Pancreas (tissue), 10 donors: ENCODE data around the gene GMDS. TPM values are rescaled to one million over a fixed set of nuclear protein-coding genes. Genes with fewer than 3 reads are reported as not detected.

ENCODE experiments used
- ATAC-seq, 4 donors: fragments of 200-7000 bp; cut with Tn5 transposase; one replicate each; pipeline versions ENCODE4 v1.8.0 to v1.9.1; 2020; ENCODE audit warnings: mild to moderate bottlenecking in 4 of 4, moderate library complexity in 4 of 4
- DNase-seq, 6 donors: peaks; one replicate each; pipeline ENCODE4 v3.0.0-alpha.2; 2020
- FAIRE-seq: peaks from 2 replicates; lab custom pipeline; 2012; peaks lifted over from hg19 to GRCh38; lab: Jason Lieb, UNC
- H3K27ac ChIP-seq, 4 donors: fragments of 200-600 bp; sonication (generic); 1 replicate in 3 of 4; 2 replicates in 1 of 4; pipeline versions ENCODE4 v1.5.0 to v1.8.0; 2020
- H3K27me3 ChIP-seq, 4 donors: fragments of 200-600 bp; one replicate each; pipeline ENCODE4 v1.8.0; 2021
- H3K36me3 ChIP-seq, 3 donors: fragments of 200-600 bp; sonication (generic) in 1 of 3; one replicate each; pipeline versions ENCODE4 v1.5.0 to v1.8.0; 2020 to 2021
- H3K4me1 ChIP-seq, 3 donors: fragments of 200-600 bp; one replicate each; pipeline ENCODE4 v1.8.0; 2021
- H3K4me3 ChIP-seq, 4 donors: fragments of 200-600 bp; sonication (generic) in 2 of 4; one replicate each; pipeline versions ENCODE4 v1.5.0 to v1.8.0; 2020 to 2021
- H3K9me3 ChIP-seq, 4 donors: fragments of 200-600 bp; one replicate each; pipeline ENCODE4 v1.8.0; 2021
- whole genome bisulfite sequencing, 2 donors: extraction: QIAGEN DNeasy Blood & Tissue Kit; methylation state at CpG; one replicate each; pipeline ENCODE4 v1.1.7; 2013; 5-methylcytosine and 5-hydroxymethylcytosine counted together
- intact Hi-C, 3 donors: fragments of 100-400 bp; cut with DNase I; formaldehyde crosslinking; loops; one replicate each; pipeline versions ENCODE4 v1.11.1 to v1.14.2; 2022
- polyA plus RNA-seq, 2 donors: library from polyadenylated mRNA; stranded (reverse); fragments of 200-250 nt; gene quantifications; one replicate each; pipeline ENCODE4 v1.2.3, GENCODE V29; 2013
- total RNA-seq, 6 donors: library from RNA; stranded (reverse); fragmentation: NEBNext Ultra II Directional in 4 of 6; extraction: Animal tissue kit (Norgen Biotek cat#: 25700) in 4 of 6; gene quantifications; one replicate each; pipeline versions ENCODE4 v1.2.1 to v1.2.4, GENCODE V29; 2021 to 2023
- TF ChIP-seq, protein P1 (sequence below), 4 donors: fragments of 200-600 bp; sonication (generic) in 3 of 4; IDR thresholded peaks; one replicate each; pipeline versions ENCODE4 v1.5.0 to v1.8.0; 2021; ENCODE audit warnings: antibody characterized with exemption in 4 of 4
- donor health status: healthy with polysubstance abuse.
- donor health status: DM: no; HTN: no; CAD: no; lungs with moderate emphysema.
- donor health status: DM: no; HTN: no; CAD: no.
- donor health status: control.
- donor health status: control.
- donor health status: Bipolar disorder and iron deficiency.
- donor health status: DM: yes; HTN: yes; CAD: no.
- donor health status: DM: no; HTN: no; CAD: no.
- donor health status: DM: no; HTN: no; CAD: no.
- donor health status: DM: yes; HTN: yes; CAD: no.

Gene GMDS
- total RNA-seq (10 to 100 TPM; 21.1 to 40.8 (median 28.3) TPM), polyA plus RNA-seq (10 to 100 TPM in 1 of 2 donors, 1 to 10 TPM in 1; 7.6 to 22.1 TPM)

GRCh38 chr6:2245103-2245876, at the start of gene GMDS:
Gene GMDS, minus strand, starts transcription at chr6:2245605.
- TF ChIP-seq, protein P1, sequence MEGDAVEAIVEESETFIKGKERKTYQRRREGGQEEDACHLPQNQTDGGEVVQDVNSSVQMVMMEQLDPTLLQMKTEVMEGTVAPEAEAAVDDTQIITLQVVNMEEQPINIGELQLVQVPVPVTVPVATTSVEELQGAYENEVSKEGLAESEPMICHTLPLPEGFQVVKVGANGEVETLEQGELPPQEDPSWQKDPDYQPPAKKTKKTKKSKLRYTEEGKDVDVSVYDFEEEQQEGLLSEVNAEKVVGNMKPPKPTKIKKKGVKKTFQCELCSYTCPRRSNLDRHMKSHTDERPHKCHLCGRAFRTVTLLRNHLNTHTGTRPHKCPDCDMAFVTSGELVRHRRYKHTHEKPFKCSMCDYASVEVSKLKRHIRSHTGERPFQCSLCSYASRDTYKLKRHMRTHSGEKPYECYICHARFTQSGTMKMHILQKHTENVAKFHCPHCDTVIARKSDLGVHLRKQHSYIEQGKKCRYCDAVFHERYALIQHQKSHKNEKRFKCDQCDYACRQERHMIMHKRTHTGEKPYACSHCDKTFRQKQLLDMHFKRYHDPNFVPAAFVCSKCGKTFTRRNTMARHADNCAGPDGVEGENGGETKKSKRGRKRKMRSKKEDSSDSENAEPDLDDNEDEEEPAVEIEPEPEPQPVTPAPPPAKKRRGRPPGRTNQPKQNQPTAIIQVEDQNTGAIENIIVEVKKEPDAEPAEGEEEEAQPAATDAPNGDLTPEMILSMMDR (IDR thresholded peaks at IDR 0.05) = no peak

DNA sequence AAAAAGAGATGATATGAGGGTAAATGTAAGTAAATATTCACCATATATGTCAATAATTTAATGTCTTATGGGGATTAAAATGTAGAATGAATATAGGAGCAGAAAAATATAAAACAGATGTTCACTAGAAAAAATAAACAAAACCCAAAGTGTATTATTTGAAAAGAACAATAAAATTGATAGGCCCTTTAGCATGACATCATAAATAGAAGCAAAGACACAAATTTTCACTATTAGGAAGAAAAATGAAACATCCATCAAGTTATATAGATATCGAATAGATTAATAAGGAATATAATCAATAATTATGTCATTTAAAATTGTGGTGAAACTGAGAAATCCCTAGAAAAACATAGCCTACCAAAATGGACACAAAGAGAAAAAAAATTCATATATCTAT, 40.1 kb upstream of the GMDS start:
- ATAC-seq (no peak), FAIRE-seq (no peak)
- 100% methylated on average over 1 of the region's 1 CpG for WGBS, 2 donors

More at GRCh38 chr6:2245103-2245876, at the start of gene GMDS:
- Histone ChIP-seq H3K27me3 (no peaks in the 10 kb centered on the region), H3K4me1 (peaks cover 0 to 29% (median 15%) of the 10 kb centered on the region in 3 donors), H3K27ac (peak within 1 kb of the TSS; percentile 96 to 100 (median 99)), H3K9me3 (no peaks in the 10 kb centered on the region), H3K36me3 (no peaks in the 10 kb centered on the region), H3K4me3 (peak within 1 kb of the TSS; percentile 85 to 98 (median 93))
- ATAC-seq = peak; percentile 91 to 97 (median 94)
- intact Hi-C loops = no loop called here
- FAIRE-seq = no peak
- DNase-seq = peak; percentile 84 to 96 (median 91)
- 0 to 1% methylated on average over 74 to 97 of the region's 97 CpGs for WGBS, 2 donors

GRCh38 chr6:2275892-2276242, 30.5 kb upstream of the GMDS start:
- H3K27ac ChIP-seq = no peak overlapping the region
- TF ChIP-seq, protein P1 (IDR thresholded peaks at IDR 0.05) = no peak
- WGBS, 2 donors = 91 to 97% methylated on average over 2 of the region's 2 CpGs
- H3K4me3 ChIP-seq = no peak overlapping the region
- DNase-seq (no peak), FAIRE-seq (no peak), ATAC-seq (no peak)
- intact Hi-C loops = no loop called here
- peaks cover 0 to 9% (median 0%) of the 10 kb centered on the region in 3 donors for H3K36me3 ChIP-seq
- H3K9me3 ChIP-seq = no peaks in the 10 kb centered on the region
- H3K4me1 ChIP-seq = no peaks in the 10 kb centered on the region
- no peaks in the 10 kb centered on the region for H3K27me3 ChIP-seq

More for the DNA sequence above, 40.1 kb upstream of the GMDS start:
- no peak overlapping the region for H3K4me3 ChIP-seq
- no peaks in the 10 kb centered on the region for H3K27me3 ChIP-seq
- H3K9me3 ChIP-seq = no peaks in the 10 kb centered on the region
- DNase-seq = no peak
- TF ChIP-seq, protein P1 (IDR thresholded peaks at IDR 0.05) = no peak
- intact Hi-C loops = no loop called here
- H3K4me1 ChIP-seq = no peaks in the 10 kb centered on the region
- H3K27ac ChIP-seq = no peak overlapping the region
- H3K36me3 ChIP-seq = peaks cover 0 to 11% (median 7%) of the 10 kb centered on the region in 3 donors

- DNase-seq (no peak), ATAC-seq (peak in 1 of 4 donors; percentile 46), FAIRE-seq (no peak)
- TF ChIP-seq, protein P1 (IDR thresholded peaks at IDR 0.05) = no peak
- peaks cover 0 to 9% (median 0%) of the 10 kb centered on the region in 3 donors for H3K36me3 ChIP-seq
- H3K9me3 ChIP-seq = no peaks in the 10 kb centered on the region
- no peak overlapping the region for H3K27ac ChIP-seq
- 88 to 90% methylated on average over 8 of the region's 8 CpGs for WGBS, 2 donors
- H3K27me3 ChIP-seq = no peaks in the 10 kb centered on the region
- H3K4me1 ChIP-seq = peaks cover 0 to 3% (median 0%) of the 10 kb centered on the region in 3 donors
- intact Hi-C loops = no loop called here
- H3K4me3 ChIP-seq = no peak overlapping the region
Measured at GRCh38 chr6:2274981-2275891, 29.8 kb upstream of the GMDS start.
